Stimulated activated CD8-positive, alpha-beta memory T cell treated with anti-CD3 and anti-CD28 coated beads, Interleukin-7, amount 100 ng/mL, for 1 hour (primary cell): ENCODE measurements around the gene TLNRD1.
"Not testable (repeated sequence)": the region's sequence is repeated elsewhere in the genome, so short reads cannot be mapped to it uniquely, and the experiment has no call there.

Experiments
- DNase-seq, 2 donors: peaks; one replicate each; pipeline ENCODE4 v3.0.0-alpha.2; 2020; ENCODE audit warnings: low read depth in 2 of 2

Gene TLNRD1

GRCh38 chr15:81000624-81001151 is at the start of gene TLNRD1:
TSS of gene TLNRD1 (plus strand) at chr15:81000923. CDS start at chr15:81002272, 1,349 bp downstream.
- peak; percentile 52 to 58 for DNase-seq

GRCh38 chr15:80951941-80952340 is 48.8 kb upstream of the TLNRD1 start:
- DNase-seq: no peak

- no peak for DNase-seq
Measured at GRCh38 chr15:80953001-80953952, 47.4 kb upstream of the TLNRD1 start.

- no peak for DNase-seq
Measured at GRCh38 chr15:80953953-80954778, 46.6 kb upstream of the TLNRD1 start.

GRCh38 chr15:80955571-80956452 is 44.9 kb upstream of the TLNRD1 start:
- DNase-seq: peak; percentile 3 to 5

- DNase-seq: no peak
Measured at GRCh38 chr15:80957556-80957955, 43.2 kb upstream of the TLNRD1 start.

- no peak for DNase-seq
Measured at GRCh38 chr15:80957976-80958375, 42.7 kb upstream of the TLNRD1 start.

- DNase-seq: no peak
Measured at GRCh38 chr15:80958818-80959495, 41.8 kb upstream of the TLNRD1 start.

- DNase-seq: not testable (repeated sequence)
Measured at GRCh38 chr15:80965454-80965853, 35.3 kb upstream of the TLNRD1 start.

GRCh38 chr15:80966431-80967197 is 34.1 kb upstream of the TLNRD1 start:
- no peak for DNase-seq

GRCh38 chr15:80967451-80967850 is 33.3 kb upstream of the TLNRD1 start:
- DNase-seq: no peak

GRCh38 chr15:80967991-80968510 is 32.7 kb upstream of the TLNRD1 start:
- DNase-seq: no peak

- no peak for DNase-seq
Measured at GRCh38 chr15:80969316-80969715, 31.4 kb upstream of the TLNRD1 start.

GRCh38 chr15:80970018-80970657 is 30.6 kb upstream of the TLNRD1 start:
- DNase-seq: peak; percentile 26 to 40

GRCh38 chr15:80970658-80971057 is 30.1 kb upstream of the TLNRD1 start:
- no peak for DNase-seq

- no peak for DNase-seq
Measured at GRCh38 chr15:80971143-80971542, 29.6 kb upstream of the TLNRD1 start.

GRCh38 chr15:80972276-80972675 is 28.4 kb upstream of the TLNRD1 start:
- DNase-seq: no peak

- no peak for DNase-seq
Measured at GRCh38 chr15:80974914-80975313, 25.8 kb upstream of the TLNRD1 start.

GRCh38 chr15:80976851-80977250 is 23.9 kb upstream of the TLNRD1 start:
- no peak for DNase-seq
